Measurements from ENCODE around the gene NARF. TPM values are rescaled to one million over a fixed set of nuclear protein-coding genes. Genes with fewer than 3 reads are reported as not detected.

Gene NARF
- polyA plus RNA-seq, 1 donor (not counting 4 experiments of a cell fraction or from before 2014, with no cell fraction given): 36.8 TPM

- peaks cover 16% of the 10 kb centered on the region for H3K4me1 ChIP-seq (ENCODE audit: control insufficient read depth, extremely low read depth, insufficient read depth, low read length)
- no peak overlapping the region for H3K27ac ChIP-seq (ENCODE audit: control insufficient read depth, insufficient read depth, low read length)
- no peak for FAIRE-seq
- no peak for TF ChIP-seq EZH2 (IDR thresholded peaks at IDR 0.05; ENCODE audit: low read length)
- TF ChIP-seq, protein P1, sequence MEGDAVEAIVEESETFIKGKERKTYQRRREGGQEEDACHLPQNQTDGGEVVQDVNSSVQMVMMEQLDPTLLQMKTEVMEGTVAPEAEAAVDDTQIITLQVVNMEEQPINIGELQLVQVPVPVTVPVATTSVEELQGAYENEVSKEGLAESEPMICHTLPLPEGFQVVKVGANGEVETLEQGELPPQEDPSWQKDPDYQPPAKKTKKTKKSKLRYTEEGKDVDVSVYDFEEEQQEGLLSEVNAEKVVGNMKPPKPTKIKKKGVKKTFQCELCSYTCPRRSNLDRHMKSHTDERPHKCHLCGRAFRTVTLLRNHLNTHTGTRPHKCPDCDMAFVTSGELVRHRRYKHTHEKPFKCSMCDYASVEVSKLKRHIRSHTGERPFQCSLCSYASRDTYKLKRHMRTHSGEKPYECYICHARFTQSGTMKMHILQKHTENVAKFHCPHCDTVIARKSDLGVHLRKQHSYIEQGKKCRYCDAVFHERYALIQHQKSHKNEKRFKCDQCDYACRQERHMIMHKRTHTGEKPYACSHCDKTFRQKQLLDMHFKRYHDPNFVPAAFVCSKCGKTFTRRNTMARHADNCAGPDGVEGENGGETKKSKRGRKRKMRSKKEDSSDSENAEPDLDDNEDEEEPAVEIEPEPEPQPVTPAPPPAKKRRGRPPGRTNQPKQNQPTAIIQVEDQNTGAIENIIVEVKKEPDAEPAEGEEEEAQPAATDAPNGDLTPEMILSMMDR (optimal IDR thresholded peaks at IDR 0.05 in 1 of 3, IDR thresholded peaks at IDR 0.05 in 1 of 3, conservative IDR thresholded peaks at IDR 0.05 in 1 of 3; ENCODE audit: extremely low read depth in 1 of 3, insufficient read depth in 2 of 3, low read length in 3 of 3): no peak
- no peak overlapping the region for H3K4me3 ChIP-seq (ENCODE audit: control insufficient read depth in 2 of 3, extremely low read depth in 1 of 3, insufficient read depth in 2 of 3, low read depth in 1 of 3, low read length in 3 of 3)
- no peaks in the 10 kb centered on the region for H3K9me3 ChIP-seq (ENCODE audit: control insufficient read depth, low read depth, low read length)
- H3K9ac ChIP-seq (ENCODE audit: control insufficient read depth, extremely low read depth, insufficient read depth, low read length): no peak overlapping the region
- peaks cover 0 to 3% of the 10 kb centered on the region in 2 experiments for H3K36me3 ChIP-seq (ENCODE audit: control insufficient read depth in 2 of 2, extremely low read depth in 1 of 2, insufficient read depth in 2 of 2, low read length in 2 of 2)
- peaks cover 4% of the 10 kb centered on the region for H3K79me2 ChIP-seq (ENCODE audit: control insufficient read depth, insufficient read depth, low read length)
- dilution Hi-C loops (cut with MboI; ENCODE audit: extremely low pct_ligation_motif_present, low sequenced_read_pairs): no loop called here
- H3K4me2 ChIP-seq (ENCODE audit: control insufficient read depth, extremely low read depth, insufficient read depth, low read depth, low read length): no peak overlapping the region
- H2AFZ ChIP-seq (ENCODE audit: control insufficient read depth, low read length): no peak overlapping the region
- no peaks in the 10 kb centered on the region for H3K27me3 ChIP-seq (ENCODE audit: control insufficient read depth, extremely low read depth, insufficient read depth, low read length)
- peaks cover 9% of the 10 kb centered on the region for H4K20me1 ChIP-seq (ENCODE audit: control insufficient read depth, extremely low read depth, insufficient read depth, low read length)
- DNase-seq (ENCODE audit: low read depth, low spot score): no peak
- H3K9me1 ChIP-seq (ENCODE audit: control insufficient read depth, extremely low read depth, insufficient read depth, low read length): no peaks in the 10 kb centered on the region
Observed at GRCh38 chr17:82415336-82415735, 43.2 kb upstream of the NARF start.

- no peaks in the 10 kb centered on the region for H3K27me3 ChIP-seq (ENCODE audit: control insufficient read depth, extremely low read depth, insufficient read depth, low read length)
Observed at GRCh38 chr17:82415786-82416185, 42.8 kb upstream of the NARF start.

More at GRCh38 chr17:82415786-82416185, 42.8 kb upstream of the NARF start:
- Histone ChIP-seq H3K36me3 (ENCODE audit: control insufficient read depth in 2 of 2, extremely low read depth in 1 of 2, insufficient read depth in 2 of 2, low read length in 2 of 2) (peaks cover 0 to 3% of the 10 kb centered on the region in 2 experiments), H3K27ac (ENCODE audit: control insufficient read depth, insufficient read depth, low read length) (no peak overlapping the region), H3K4me3 (ENCODE audit: control insufficient read depth in 2 of 3, extremely low read depth in 1 of 3, insufficient read depth in 2 of 3, low read depth in 1 of 3, low read length in 3 of 3) (no peak overlapping the region), H3K9ac (ENCODE audit: control insufficient read depth, extremely low read depth, insufficient read depth, low read length) (no peak overlapping the region), H2AFZ (ENCODE audit: control insufficient read depth, low read length) (no peak overlapping the region), H3K9me1 (ENCODE audit: control insufficient read depth, extremely low read depth, insufficient read depth, low read length) (no peaks in the 10 kb centered on the region), H3K4me2 (ENCODE audit: control insufficient read depth, extremely low read depth, insufficient read depth, low read depth, low read length) (no peak overlapping the region), H3K9me3 (ENCODE audit: control insufficient read depth, low read depth, low read length) (no peaks in the 10 kb centered on the region), H3K4me1 (ENCODE audit: control insufficient read depth, extremely low read depth, insufficient read depth, low read length) (peaks cover 16% of the 10 kb centered on the region), H3K79me2 (ENCODE audit: control insufficient read depth, insufficient read depth, low read length) (peaks cover 4% of the 10 kb centered on the region), H4K20me1 (ENCODE audit: control insufficient read depth, extremely low read depth, insufficient read depth, low read length) (peaks cover 9% of the 10 kb centered on the region)
- FAIRE-seq (no peak), DNase-seq (ENCODE audit: low read depth, low spot score) (no peak)
- dilution Hi-C loops (cut with MboI; ENCODE audit: extremely low pct_ligation_motif_present, low sequenced_read_pairs): no loop called here
- TF ChIP-seq EZH2 (IDR thresholded peaks at IDR 0.05; ENCODE audit: low read length): no peak
- TF ChIP-seq, protein P1 (optimal IDR thresholded peaks at IDR 0.05 in 1 of 3, IDR thresholded peaks at IDR 0.05 in 1 of 3, conservative IDR thresholded peaks at IDR 0.05 in 1 of 3; ENCODE audit: extremely low read depth in 1 of 3, insufficient read depth in 2 of 3, low read length in 3 of 3): no peak

All from keratinocyte (primary cell).